Activated CD4-positive, alpha-beta memory T cell treated with anti-CD3 and anti-CD28 coated beads for 36 hours (primary cell): ENCODE data around the gene GPLD1. TPM values are rescaled to one million over a fixed set of nuclear protein-coding genes. Genes with fewer than 3 reads are reported as not detected.
"Not testable (repeated sequence)": the region's sequence is repeated elsewhere in the genome, so short reads cannot be mapped to it uniquely, and the experiment has no call there.

Experiments
- CTCF ChIA-PET: fragments of 350-600 bp; sonication (Branson Sonifier 250); formaldehyde crosslinking; loops from one replicate; lab custom pipeline; 2021; ENCODE audit warnings: antibody characterized with exemption, inconsistent platforms; lab: Charles Lee
- POLR2A ChIA-PET: fragments of 350-600 bp; sonication (Branson Sonifier 250); formaldehyde crosslinking; loops from one replicate; lab custom pipeline; 2021; ENCODE audit warnings: antibody characterized with exemption; lab: Charles Lee
- DNase-seq: peaks from one replicate; pipeline ENCODE4 v3.0.0-alpha.2; 2020
- H3K27ac Mint-ChIP-seq: one replicate; pipeline ENCODE4 v1.8.0; 2021; ENCODE audit warnings: mixed read lengths
- H3K27me3 Mint-ChIP-seq: one replicate; pipeline ENCODE4 v1.8.0; 2021; ENCODE audit warnings: mixed read lengths
- H3K36me3 Mint-ChIP-seq: one replicate; pipeline ENCODE4 v1.8.0; 2021; ENCODE audit warnings: mixed read lengths
- H3K4me1 Mint-ChIP-seq: one replicate; pipeline ENCODE4 v1.8.0; 2021; ENCODE audit warnings: low read depth, mixed read lengths
- H3K4me3 Mint-ChIP-seq: one replicate; pipeline ENCODE4 v1.8.0; 2021; ENCODE audit warnings: mild to moderate bottlenecking, mixed read lengths
- H3K9me3 Mint-ChIP-seq: one replicate; pipeline ENCODE4 v1.8.0; 2021; ENCODE audit warnings: mixed read lengths
- intact Hi-C: fragments of 100-400 bp; cut with micrococcal nuclease; formaldehyde crosslinking; loops from one replicate; pipeline ENCODE4 v1.15.1; 2023
- total RNA-seq, 2 experiments: library from RNA; stranded (reverse); gene quantifications; one replicate each; pipeline ENCODE4 v1.2.3, GENCODE V29; 2021

Gene GPLD1
- total RNA-seq, 2 experiments from 2014 or later, result 0.19 to 0.29 TPM

GRCh38 chr6:24520929-24521546, 31.7 kb upstream of the GPLD1 start:
- Mint-ChIP-seq H3K4me1 (no peaks in the 10 kb centered on the region), H3K4me3 (no peak overlapping the region), H3K9me3 (no peaks in the 10 kb centered on the region), H3K27ac (no peak overlapping the region), H3K27me3 (no peaks in the 10 kb centered on the region), H3K36me3 (peaks cover 1% of the 10 kb centered on the region)
- peak; percentile 61 for DNase-seq
- intact Hi-C loops, result loop anchor here (1.0 to 2.0 kb wide), 2 partner anchors 26 to 90 kb away; partner anchors contain the start of gene ALDH5A1
- POLR2A ChIA-PET, result no interaction called here
- CTCF ChIA-PET, result interaction anchor here (0.8 to 2.9 kb wide), 12 partner anchors 15 to 238 kb away, joined by 3 to 24 read pairs (median 4); partner anchors contain the start of gene ALDH5A1

- CTCF ChIA-PET, result interaction anchor here (0.6 to 1.3 kb wide), 2 partner anchors 9 to 106 kb away, joined by 3 read pairs; no protein-coding TSS in a partner anchor
- intact Hi-C loops, result no loop called here
- DNase-seq, result no peak
- Mint-ChIP-seq H3K4me3 (no peak overlapping the region), H3K36me3 (peaks cover 8% of the 10 kb centered on the region), H3K27ac (peak overlapping the region; percentile 38), H3K9me3 (no peaks in the 10 kb centered on the region), H3K4me1 (no peaks in the 10 kb centered on the region), H3K27me3 (no peaks in the 10 kb centered on the region)
- POLR2A ChIA-PET, result interaction anchor here (0.5 kb wide), 1 partner anchor 45 kb away, joined by 3 read pairs; no protein-coding TSS in a partner anchor
Observed at GRCh38 chr6:24517659-24518543, 28.5 kb upstream of the GPLD1 start.

- intact Hi-C loops, result no loop called here
- no peak overlapping the region for H3K27ac Mint-ChIP-seq
Observed at GRCh38 chr6:24513602-24514001, 24.2 kb upstream of the GPLD1 start.

GRCh38 chr6:24511976-24512375, 22.6 kb upstream of the GPLD1 start:
- CTCF ChIA-PET, H3K4me1 Mint-ChIP-seq, H3K27me3 Mint-ChIP-seq, H3K9me3 Mint-ChIP-seq, POLR2A ChIA-PET, intact Hi-C loops, H3K27ac Mint-ChIP-seq, H3K4me3 Mint-ChIP-seq, DNase-seq: not testable (repeated sequence)
- H3K36me3 Mint-ChIP-seq, result peaks cover 38% of the 10 kb centered on the region

More at GRCh38 chr6:24513602-24514001, 24.2 kb upstream of the GPLD1 start:
- Mint-ChIP-seq H3K27me3 (no peaks in the 10 kb centered on the region), H3K36me3 (peaks cover 25% of the 10 kb centered on the region), H3K4me1 (no peaks in the 10 kb centered on the region), H3K9me3 (no peaks in the 10 kb centered on the region), H3K4me3 (no peak overlapping the region)
- POLR2A ChIA-PET, result no interaction called here
- DNase-seq, result no peak
- CTCF ChIA-PET, result interaction anchor here (1.2 to 1.5 kb wide), 2 partner anchors 15 to 19 kb away, joined by 3 read pairs; partner anchors contain the start of gene ALDH5A1

GRCh38 chr6:24506814-24507520, 17.6 kb upstream of the GPLD1 start:
- no peak overlapping the region for H3K4me3 Mint-ChIP-seq
- ChIA-PET POLR2A (no interaction called here), CTCF (no interaction called here)
- H3K4me1 Mint-ChIP-seq, result no peaks in the 10 kb centered on the region
- DNase-seq, result no peak
- no peaks in the 10 kb centered on the region for H3K27me3 Mint-ChIP-seq
- H3K9me3 Mint-ChIP-seq, result no peaks in the 10 kb centered on the region
- intact Hi-C loops, result no loop called here
- no peak overlapping the region for H3K27ac Mint-ChIP-seq
- peaks cover 44% of the 10 kb centered on the region for H3K36me3 Mint-ChIP-seq

- ChIA-PET POLR2A (no interaction called here), CTCF (interaction anchor here (0.8 kb wide), 1 partner anchor 16 kb away, joined by 3 read pairs; no protein-coding TSS in a partner anchor)
- no peak for DNase-seq
- Mint-ChIP-seq H3K36me3 (peaks cover 38% of the 10 kb centered on the region), H3K4me1 (no peaks in the 10 kb centered on the region), H3K4me3 (no peak overlapping the region), H3K27ac (no peak overlapping the region), H3K27me3 (no peaks in the 10 kb centered on the region), H3K9me3 (no peaks in the 10 kb centered on the region)
- intact Hi-C loops, result no loop called here
Observed at GRCh38 chr6:24504649-24505586, 15.5 kb upstream of the GPLD1 start.

- POLR2A ChIA-PET, result no interaction called here
- Mint-ChIP-seq H3K4me3 (no peak overlapping the region), H3K4me1 (no peaks in the 10 kb centered on the region), H3K36me3 (peaks cover 33% of the 10 kb centered on the region), H3K9me3 (no peaks in the 10 kb centered on the region), H3K27me3 (no peaks in the 10 kb centered on the region), H3K27ac (no peak overlapping the region)
- no peak for DNase-seq
- CTCF ChIA-PET, result interaction anchor here (0.8 kb wide), 1 partner anchor 17 kb away, joined by 3 read pairs; no protein-coding TSS in a partner anchor
- intact Hi-C loops, result no loop called here
Observed at GRCh38 chr6:24504287-24504648, 14.9 kb upstream of the GPLD1 start.

GRCh38 chr6:24501914-24502313, 12.5 kb upstream of the GPLD1 start:
- Mint-ChIP-seq H3K27me3 (no peaks in the 10 kb centered on the region), H3K4me1 (no peaks in the 10 kb centered on the region), H3K4me3 (no peak overlapping the region), H3K9me3 (peaks cover 5% of the 10 kb centered on the region), H3K36me3 (peaks cover 18% of the 10 kb centered on the region), H3K27ac (no peak overlapping the region)
- POLR2A ChIA-PET, result no interaction called here
- no peak for DNase-seq
- intact Hi-C loops, result no loop called here
- CTCF ChIA-PET, result no interaction called here

- Mint-ChIP-seq H3K4me1 (no peaks in the 10 kb centered on the region), H3K36me3 (peaks cover 20% of the 10 kb centered on the region), H3K27me3 (no peaks in the 10 kb centered on the region), H3K9me3 (peaks cover 11% of the 10 kb centered on the region), H3K4me3 (no peak overlapping the region), H3K27ac (no peak overlapping the region)
- POLR2A ChIA-PET, result no interaction called here
- CTCF ChIA-PET, result no interaction called here
- intact Hi-C loops, result no loop called here
- no peak for DNase-seq
Observed at GRCh38 chr6:24501374-24501773, 12.0 kb upstream of the GPLD1 start.

- ChIA-PET POLR2A (no interaction called here), CTCF (no interaction called here)
- no peak for DNase-seq
- intact Hi-C loops, result no loop called here
- Mint-ChIP-seq H3K9me3 (peaks cover 14% of the 10 kb centered on the region), H3K27me3 (no peaks in the 10 kb centered on the region), H3K36me3 (peaks cover 20% of the 10 kb centered on the region), H3K4me3 (no peak overlapping the region), H3K27ac (no peak overlapping the region), H3K4me1 (peaks cover under 1% of the 10 kb centered on the region)
Observed at GRCh38 chr6:24500683-24501082, 11.3 kb upstream of the GPLD1 start.
